Measurements from ENCODE around the gene NAPA. TPM values are rescaled to one million over a fixed set of nuclear protein-coding genes. Genes with fewer than 3 reads are reported as not detected.

NAPA gene
- total RNA-seq, 1 experiment from 2014 or later, result 25.4 TPM

DNA sequence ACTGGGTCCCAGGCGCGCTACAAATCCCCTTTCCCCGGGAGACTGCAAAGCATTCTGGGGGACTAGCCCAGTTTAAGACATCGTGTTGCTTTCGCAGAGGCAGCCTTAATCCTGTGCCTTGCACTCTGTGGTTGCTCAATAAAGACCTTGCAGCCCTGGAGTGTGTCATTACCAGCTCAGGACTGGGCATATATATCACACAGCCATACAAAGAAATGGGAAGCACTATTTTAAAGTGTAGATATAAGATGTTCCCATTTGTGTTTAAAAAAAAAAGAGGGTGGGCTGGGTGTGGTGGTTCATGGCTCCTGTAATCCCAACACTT, 11.1 kb downstream of the NAPA start:
- DNase-seq (ENCODE audit: extremely low read depth, low read depth), result no peak

DNA sequence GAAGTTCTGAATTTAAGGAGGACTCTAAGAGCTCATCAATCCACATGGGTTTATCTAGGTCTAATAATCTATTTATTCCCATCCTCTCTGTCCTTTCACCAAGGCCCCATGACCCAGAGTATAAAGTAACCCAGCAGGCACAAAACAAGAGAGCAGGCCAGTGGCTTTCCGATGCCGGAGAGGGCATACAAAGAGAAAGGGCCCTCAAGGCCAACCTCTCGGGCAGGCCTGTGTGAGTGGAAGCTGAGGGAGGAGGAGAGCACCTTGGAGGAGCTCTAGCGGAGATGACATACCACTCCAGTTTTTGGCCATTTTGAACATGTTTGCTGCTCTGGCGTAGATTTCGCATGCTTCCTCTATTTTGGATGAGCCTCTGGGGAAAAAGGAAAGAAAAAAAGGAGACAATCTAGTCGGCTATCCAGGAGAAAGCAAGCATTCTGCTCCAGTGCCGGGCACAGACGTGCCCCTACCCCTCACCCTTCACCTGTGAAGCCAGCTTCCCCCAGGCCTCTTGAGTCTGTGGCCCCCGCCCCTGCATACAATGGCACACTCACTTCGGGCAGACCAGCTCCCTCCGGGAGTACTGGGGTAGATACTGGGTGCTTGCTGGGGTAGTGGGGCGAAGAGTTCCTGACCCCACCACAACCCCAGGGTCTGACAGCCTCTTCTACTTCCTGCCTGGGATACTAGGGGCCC, 11.6 kb downstream of the NAPA start:
- no peak for DNase-seq (ENCODE audit: extremely low read depth, low read depth)

DNA sequence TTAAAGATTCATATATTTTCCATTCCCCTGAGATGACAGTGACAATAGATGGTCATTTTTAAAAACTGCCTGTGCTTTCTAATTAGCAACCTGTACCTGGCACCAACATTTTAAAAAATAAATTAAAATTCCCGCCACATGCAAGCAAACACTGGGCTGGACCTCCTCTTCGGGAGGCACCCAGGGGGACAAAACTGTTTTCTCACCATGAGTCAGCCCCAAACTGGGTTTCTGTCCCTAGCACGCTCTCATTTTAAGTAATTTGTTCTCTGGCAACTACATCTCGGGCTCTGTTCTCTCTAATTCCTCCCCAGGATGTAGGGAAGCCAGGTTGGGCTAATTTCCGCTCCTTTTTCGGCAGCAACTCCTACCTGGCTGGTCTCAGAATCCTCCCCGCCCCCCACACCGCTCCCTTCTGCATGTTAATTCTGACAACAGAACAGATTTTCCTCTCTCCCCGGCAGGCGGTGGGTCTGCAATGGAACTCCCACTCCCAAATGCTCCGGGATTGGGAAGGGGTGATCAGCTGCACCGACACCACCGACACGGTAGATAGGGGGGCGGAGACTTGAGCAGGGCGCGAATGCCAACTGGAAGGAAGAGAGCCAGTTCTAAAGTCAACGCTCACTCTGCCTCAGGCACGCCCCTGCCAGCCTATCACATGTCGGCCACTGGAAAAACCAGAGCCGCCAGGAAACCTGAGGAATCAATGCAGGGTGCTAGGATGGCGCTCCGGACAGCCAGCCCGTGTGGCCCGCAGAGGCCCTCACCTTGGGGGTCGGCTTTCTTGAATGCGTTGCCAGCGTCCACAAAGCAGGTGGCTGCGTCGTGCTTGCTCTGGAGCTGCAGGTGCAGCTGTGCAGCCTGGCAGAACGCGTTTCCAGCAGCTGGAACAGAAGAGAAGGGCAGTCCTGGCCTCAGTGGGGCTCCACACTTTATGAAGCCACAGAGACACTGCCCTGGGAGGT, 14.7 kb downstream of the NAPA start:
- DNase-seq (ENCODE audit: extremely low read depth, low read depth), result no peak

DNA sequence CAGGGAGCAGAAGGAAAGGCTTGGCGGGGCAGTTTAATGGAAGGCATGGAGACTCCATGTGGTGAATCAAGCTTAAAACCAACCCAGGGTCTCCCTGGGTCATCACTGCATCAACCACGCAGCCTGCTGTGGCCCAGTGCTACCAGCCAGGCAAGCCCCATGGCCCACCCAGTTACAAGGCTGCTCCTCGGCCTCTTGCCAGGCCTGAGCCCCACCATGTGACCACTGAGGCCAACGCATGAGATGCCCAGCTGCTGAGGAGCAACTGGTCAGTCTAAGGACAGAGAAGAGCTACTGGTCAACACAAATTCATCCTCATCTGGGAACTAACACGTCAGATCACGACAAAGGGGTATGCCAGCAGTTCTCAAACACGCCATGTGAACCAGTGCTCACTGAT, 15.5 kb downstream of the NAPA start:
- DNase-seq (ENCODE audit: extremely low read depth, low read depth), result no peak

DNA sequence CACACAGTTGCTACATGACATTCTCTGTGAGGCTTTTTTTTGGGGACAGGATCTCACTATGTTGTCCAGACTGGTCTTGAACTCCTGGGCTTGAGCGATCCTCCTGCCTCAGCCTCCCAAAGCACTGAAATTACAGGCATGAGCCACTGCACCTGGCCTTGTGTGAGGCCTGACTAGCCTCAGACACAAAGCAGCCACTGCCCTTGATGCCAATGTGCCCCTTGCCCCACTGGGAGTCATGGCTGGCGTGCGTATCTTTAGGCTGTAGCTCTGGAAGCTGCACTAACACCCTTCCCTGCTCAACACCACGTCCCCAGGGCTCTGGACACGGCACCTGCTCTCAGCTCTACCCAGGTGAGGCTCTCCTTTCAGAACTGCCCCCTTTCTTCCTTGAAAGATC, 16.3 kb downstream of the NAPA start:
- DNase-seq (ENCODE audit: extremely low read depth, low read depth), result no peak

DNA sequence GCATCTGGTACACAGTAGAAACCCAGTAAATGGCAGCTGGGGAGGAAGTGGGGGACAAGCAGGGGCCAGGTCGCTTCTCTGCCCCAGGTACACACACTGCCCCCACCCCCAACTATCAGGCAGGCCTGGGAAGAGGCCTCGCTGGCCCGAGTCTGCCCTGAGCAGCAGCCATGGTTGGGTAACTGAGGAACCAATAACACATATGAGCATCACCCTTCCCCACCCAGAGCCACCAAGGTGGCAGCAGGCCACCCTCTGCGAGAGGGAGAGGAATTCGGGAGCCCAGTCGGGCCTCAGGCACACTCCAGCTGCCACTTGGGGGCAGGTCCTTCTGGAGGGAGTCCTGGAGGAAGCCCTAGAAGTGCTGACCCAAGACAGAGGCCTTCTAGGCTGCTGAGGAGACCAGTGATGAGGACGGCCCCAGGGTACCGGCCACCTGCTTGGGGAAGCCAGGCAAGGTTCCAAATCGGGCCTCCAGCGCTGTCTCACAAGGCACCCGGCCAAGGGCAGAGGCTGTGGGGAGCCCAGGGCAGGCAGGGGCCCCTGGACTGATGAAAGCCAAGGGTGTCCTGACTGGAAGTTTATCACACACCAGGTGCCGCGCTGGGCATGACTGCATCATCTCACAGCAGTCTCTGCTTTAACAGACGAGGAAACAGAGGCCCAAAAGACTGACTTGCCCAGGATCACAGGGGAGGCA, 16.9 kb downstream of the NAPA start:
- DNase-seq (ENCODE audit: extremely low read depth, low read depth), result no peak

DNA sequence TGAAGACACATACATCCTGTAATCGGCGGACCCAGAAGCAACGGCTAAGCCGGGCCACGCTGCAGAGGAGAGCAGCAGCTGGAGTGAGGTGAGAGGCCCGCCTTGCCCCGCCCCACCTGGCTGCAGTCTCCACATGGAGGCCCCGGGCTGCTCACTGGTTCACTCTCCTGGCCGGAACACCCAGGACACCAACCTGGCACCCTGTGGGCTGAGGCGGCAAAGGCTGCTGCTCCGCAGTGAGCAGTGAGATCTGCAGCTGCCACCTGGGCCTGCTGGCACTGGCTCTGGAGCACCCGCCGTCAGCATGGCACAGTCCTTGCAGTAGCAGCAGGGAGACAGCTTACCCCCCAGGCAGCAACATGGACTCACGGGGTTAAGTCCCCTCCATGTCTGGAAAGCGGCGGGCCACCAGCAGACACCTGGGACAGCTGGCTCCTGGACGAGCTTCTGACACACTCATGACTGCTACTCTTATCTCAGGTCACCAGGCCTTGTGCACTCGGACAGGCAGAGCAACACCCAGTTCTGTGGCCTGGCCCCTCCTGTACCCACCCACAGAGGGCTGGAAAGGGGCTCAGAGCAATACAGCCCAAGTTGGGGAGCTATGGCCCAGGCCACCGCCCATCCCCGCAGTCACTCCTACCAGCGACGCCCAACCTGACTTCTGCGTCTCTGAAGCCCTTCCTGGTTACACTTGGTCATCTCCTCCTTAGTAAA, 17.7 kb downstream of the NAPA start:
- DNase-seq (ENCODE audit: extremely low read depth, low read depth), result no peak

DNA sequence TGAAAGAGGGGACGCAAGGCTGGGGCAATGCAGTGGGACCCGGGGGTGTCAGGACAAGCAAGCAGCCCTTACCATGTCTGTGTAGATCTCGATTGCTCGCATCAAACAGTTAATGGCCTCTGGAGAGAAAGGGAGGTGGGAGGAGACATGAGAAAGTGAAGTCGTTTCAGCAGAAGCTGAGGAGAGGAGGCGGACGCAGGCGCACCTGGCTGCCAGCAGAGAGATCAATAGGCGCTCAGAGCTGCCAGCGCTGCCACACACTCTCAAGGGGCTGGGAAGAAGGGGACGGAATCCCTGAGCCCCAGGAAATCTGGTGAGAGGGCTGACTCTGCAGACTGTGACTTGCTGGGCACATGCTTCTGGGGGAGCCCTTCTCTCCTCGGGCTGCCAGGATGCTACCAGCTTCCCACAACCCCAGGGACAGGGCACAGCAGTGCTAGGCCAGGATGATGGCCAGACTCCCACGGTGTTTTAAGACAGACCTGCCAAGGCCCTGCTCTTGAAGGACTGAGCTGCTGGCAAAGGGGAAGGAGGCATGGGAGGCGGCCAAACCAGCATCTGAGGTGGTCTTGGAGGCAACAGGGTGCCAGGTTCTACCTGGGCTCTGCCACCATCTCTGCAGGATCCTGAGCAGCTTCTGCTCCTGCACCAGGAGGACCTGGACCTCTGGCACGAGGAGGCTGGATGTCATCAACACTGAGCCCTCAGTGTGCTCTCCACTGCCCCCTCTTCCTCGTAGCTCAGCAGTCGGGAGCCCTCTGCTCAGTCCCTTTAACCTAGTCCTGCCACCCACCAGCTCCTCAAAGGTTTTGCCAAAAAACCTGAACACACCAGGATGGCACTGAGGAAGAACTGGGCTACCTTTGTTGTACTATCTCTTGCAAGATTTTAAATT, 19.1 kb downstream of the NAPA start:
- no peak for DNase-seq (ENCODE audit: extremely low read depth, low read depth)

DNA sequence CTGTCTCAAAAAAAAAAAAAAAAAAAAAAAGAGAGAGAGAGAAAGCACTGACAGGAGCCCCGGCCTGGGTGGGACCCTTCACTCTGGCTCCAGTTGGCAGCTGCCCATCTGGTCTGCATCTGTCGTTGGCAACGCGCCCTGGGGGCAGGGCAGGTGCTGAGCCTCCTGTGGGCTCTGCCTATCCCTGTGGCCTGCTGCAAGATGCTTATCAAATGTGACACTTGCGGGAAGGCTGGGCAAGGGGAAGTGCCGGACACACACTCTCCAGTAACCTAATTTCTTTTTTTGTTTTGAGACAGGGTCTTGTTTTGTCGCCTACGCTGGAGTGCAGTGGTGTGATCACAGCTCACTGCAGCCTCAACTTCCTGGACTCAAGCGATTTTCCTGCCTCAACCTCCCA, 20.1 kb downstream of the NAPA start:
- DNase-seq (ENCODE audit: extremely low read depth, low read depth), result no peak

DNA sequence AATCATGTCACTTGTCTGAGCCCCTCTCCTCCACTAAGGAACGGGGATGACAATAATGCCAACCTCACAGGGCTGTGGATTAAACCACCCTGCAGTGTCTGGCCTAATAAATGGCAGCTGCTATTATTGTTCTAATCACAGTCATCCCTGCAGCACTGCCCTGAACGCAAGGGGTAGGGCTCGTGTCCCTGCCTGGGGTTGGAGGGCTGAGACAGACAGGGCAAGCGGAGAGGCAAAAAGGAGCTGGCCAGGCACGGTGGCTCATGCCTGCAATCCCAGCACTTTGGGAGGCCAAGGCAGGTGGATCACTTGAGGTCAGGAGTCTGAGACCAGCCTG, 20.7 kb downstream of the NAPA start:
- DNase-seq (ENCODE audit: extremely low read depth, low read depth), result no peak

DNA sequence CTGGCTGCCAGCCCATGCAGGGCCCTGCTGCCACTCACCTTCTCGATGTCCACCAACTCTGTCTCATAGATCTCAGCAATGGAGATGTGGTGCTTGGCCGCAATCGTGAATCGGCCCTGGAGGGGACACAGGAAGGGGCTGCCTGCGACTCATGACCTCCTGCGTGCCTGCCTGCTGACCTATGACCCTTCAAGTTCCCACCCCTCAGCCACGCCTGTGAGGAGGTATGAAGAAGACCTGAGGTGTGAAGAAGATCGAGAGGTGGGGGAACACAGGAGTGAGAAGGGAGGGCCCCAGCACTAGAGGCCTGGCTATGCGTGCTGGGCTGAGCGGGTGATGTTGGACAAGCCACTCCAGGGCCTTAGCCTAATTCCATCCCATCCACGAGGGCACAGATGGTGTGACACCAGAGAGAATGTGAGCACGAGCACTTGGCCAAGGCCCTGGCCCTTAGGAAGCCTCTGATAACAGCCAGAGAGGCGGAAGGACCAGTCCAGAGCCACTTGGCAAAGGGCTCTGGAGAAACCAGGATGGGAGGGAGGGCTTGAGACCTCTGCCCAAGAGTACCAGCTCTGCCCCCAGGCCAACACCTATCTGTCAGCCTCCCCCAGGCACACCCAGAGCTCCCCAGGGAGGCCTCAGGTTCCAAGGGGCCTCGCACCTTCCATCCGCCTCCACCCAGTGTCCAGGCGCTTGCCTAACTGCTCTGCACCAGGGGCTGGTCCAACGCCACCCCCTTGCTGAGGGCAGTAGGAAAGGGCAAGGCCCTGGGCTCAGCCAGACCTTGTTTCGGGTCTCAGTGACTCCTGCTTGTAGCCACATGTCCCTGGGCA, 21.3 kb downstream of the NAPA start:
- no peak for DNase-seq (ENCODE audit: extremely low read depth, low read depth)

DNA sequence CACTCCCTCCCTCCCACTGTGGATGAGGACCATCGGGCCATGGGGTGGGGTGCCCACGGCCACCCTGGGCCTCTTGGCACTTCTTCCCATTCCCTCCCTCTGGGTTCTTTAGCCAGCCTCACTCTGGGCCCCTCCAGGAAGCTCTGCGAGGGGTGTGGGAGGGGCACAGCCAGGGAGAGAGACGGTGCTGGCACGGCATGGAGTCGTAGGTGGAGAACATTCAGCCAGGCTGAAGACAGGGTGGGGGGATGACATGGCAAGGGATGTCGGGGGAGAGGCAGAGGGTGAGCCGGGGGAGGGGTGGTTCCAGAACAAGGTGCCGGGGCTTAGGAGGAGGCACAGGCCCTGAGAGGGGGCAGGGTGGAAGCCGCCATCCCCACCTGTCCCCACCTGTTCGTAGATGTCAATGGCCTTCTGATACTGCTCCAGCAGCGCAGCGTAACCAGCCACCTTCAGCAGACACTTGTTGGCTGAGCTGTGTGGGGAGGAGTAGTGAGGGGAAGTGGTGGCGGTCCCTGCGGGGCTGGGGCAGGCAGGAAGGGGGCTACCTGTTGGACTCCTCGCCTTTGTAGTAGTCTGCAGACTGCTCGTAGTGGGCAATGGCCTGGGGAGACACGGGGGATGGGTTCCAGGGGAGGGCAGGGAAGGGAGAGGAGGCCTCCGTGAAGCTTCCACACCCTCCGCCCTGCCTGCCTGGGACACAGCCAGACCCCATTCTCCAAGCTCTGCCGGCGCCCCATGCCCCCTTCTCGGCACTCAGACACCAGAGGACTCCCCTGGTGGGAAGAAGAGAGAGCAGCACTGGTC, 22.1 kb downstream of the NAPA start:
- DNase-seq (ENCODE audit: extremely low read depth, low read depth), result no peak

DNA sequence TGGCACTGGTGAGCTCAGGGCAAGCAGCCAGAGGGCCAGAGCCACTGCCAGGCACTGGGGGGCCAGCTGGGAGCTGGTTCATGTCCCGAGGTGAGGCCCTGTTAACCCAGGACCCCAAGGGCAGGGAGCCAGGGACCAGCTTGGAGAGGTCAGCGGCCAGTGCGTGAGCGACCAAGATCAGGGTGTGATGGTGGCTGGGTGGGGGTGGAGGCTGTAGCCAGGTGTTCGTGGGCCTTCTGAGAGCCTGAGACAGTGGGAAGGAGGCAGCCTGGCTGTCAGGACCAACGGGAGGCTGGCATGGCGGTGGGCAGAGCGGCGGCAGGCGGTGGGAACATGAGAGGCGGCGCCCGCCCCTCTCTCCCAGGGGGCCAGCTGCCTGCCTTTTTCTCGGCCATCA, 22.7 kb downstream of the NAPA start:
- no peak for DNase-seq (ENCODE audit: extremely low read depth, low read depth)

DNA sequence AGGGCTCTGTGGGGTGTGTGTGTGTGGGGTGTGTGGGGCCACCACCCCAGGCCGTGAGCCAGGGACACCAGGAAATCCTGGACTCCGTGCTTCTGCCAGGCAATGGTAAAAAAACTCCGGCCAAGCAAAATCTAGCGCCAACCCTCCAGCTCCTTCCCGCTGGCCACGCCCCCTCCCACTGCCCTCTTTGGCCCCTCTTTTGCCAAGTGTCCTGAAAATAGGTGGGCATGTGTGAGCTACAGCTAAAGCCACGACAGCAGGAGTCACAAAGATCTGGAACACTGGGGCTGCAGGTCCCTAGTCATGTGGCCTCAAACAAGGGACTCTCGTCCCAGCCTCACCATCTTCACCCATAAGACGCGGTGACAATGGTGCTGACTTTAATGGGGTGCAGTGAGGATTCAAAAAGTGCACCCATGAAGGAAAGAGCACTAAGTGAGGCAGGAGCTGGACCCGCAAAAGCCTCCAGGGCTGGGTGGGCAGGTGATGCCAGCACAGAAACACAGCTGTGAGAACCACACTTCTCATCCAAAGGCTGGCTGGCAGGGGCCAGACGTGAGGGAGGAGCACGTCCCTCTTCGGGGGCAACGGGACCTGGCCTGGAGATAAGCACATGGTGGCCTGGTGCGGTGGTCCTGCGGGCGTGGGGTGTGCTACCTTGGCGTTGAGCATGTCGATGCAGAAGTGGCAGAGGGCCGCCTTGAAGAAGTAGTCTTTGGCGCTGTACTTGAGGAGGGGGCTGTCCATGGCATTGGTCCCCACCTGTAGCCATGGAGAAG, 23.3 kb downstream of the NAPA start:
- DNase-seq (ENCODE audit: extremely low read depth, low read depth), result no peak

DNA sequence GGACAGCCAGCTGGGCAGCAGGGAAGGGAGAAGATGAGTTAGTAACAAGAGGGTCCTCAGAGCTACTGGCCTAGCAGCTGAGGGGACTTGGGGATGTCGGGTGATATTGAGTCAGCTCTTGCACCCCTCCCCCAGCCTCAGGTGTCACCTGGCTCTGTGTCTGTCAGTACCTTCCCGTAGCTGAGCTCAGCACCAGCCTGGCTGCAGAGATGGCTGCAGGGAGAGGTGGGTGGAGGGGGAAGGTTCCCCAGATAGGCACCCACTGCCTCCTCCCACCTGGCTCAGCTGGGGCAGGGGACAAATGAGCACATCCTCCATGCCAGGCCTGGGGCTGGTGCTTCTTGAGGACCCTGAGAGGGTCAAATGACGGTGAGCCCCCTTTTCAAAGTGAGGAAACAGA, 24.0 kb downstream of the NAPA start:
- DNase-seq (ENCODE audit: extremely low read depth, low read depth), result no peak

DNA sequence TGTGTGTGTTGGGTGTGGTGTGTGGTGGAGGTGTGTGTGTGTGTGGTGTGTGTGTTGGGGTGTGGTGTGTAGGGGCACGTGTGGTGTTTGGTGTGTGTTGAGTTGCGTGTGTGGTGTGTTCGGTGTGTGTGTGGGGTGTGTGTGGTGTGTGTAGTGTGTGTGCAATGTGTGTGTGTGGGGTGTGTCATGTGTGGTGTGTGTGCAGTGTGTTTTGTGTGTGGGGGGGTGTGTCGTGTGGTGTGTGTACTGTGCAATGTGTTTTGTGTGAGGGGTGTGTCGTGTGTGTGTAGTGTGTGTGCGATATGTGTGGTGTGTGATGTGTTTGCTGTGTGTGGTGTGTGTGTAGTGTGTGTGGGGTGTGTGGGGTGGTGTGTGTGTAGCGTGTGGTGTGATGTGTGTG, 24.8 kb downstream of the NAPA start:
- no peak for DNase-seq (ENCODE audit: extremely low read depth, low read depth)

DNA sequence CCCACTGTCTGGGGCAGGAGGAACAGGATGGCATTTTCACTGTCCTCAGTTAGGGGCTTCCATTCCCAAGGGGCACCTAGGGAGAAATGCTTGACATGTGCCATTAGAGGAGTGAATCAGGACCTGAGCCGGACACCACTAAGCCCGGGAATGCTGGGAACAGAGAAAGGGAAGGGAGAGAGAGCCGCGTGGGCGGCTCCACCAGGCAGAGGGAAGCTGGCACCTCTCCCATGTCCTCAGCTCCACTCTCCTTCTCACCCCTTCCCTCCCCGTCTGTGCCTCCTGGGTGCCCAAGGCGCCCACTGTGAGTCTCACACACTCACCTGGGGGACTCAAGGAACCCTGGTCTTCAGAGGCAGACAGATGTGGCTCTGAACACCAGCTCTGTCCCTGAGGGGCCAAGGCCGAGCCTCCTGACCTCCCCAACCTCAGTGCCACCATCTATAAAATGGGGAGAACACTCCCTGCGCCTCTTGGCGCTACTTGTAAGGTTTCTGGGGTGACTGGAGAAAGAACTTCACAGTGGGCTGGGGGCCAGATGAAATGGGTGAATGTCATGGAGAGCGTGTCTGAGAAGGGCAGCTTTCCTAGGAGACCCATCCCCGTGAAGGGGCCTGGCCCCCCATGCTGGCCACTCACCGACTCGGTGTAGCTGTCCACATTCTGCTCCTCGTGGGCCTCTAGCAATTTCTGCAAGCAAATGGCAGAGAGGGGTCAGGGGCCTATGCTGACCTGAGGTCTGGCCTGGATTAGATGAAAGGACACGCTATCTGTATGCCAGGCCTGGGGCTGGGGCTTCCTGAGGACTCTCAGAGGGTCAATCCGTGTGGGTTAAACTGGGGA, 25.6 kb downstream of the NAPA start:
- no peak for DNase-seq (ENCODE audit: extremely low read depth, low read depth)

All from NCI-H460 (cell line).